Measurements from ENCODE around the gene CDK13.

- TF ChIP-seq, protein P1, sequence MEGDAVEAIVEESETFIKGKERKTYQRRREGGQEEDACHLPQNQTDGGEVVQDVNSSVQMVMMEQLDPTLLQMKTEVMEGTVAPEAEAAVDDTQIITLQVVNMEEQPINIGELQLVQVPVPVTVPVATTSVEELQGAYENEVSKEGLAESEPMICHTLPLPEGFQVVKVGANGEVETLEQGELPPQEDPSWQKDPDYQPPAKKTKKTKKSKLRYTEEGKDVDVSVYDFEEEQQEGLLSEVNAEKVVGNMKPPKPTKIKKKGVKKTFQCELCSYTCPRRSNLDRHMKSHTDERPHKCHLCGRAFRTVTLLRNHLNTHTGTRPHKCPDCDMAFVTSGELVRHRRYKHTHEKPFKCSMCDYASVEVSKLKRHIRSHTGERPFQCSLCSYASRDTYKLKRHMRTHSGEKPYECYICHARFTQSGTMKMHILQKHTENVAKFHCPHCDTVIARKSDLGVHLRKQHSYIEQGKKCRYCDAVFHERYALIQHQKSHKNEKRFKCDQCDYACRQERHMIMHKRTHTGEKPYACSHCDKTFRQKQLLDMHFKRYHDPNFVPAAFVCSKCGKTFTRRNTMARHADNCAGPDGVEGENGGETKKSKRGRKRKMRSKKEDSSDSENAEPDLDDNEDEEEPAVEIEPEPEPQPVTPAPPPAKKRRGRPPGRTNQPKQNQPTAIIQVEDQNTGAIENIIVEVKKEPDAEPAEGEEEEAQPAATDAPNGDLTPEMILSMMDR (IDR thresholded peaks at IDR 0.05) = no peak
- no peak for TF ChIP-seq POLR2A (IDR thresholded peaks at IDR 0.05)
- TF ChIP-seq POLR2AphosphoS5 (IDR thresholded peaks at IDR 0.05; ENCODE audit: insufficient read depth in 1 of 2, low read depth in 1 of 2) = no peak
Observed at GRCh38 chr7:39952374-39952773, 2.3 kb downstream of the CDK13 start.

Data from vagina (tissue), 2 donors.